Retina (tissue), 1 donor: ENCODE results near the gene PUM1.
A peak's percentile ranks its signal among the peaks of the same experiment; 100 is the strongest.

ENCODE experiments used
- DNase-seq: peaks from one replicate; pipeline ENCODE4 v3.0.0-alpha.2; 2016

The PUM1 gene

GRCh38 chr1:30919025-30919881 is 146.3 kb downstream of the PUM1 start:
- DNase-seq, result no peak

DNA sequence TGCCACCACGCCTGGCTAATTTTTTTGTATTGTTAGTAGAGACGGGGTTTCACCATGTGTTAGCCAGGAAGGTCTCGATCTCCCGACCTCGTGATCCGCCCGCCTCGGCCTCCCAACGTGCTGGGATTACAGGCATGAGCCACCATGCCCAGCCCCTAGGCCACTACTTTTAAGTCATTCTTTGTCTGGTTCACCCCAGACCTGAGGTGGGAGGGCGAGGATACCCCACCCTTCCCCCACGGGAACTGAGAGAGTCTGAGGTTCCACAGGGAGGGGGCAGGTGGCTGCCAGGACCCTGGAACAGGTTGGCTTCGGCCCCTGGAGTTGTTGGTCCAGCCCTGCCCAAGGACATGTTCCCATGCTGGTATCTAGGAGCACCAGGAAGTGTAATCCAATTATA is 149.2 kb downstream of the PUM1 start:
- DNase-seq, result no peak

DNA sequence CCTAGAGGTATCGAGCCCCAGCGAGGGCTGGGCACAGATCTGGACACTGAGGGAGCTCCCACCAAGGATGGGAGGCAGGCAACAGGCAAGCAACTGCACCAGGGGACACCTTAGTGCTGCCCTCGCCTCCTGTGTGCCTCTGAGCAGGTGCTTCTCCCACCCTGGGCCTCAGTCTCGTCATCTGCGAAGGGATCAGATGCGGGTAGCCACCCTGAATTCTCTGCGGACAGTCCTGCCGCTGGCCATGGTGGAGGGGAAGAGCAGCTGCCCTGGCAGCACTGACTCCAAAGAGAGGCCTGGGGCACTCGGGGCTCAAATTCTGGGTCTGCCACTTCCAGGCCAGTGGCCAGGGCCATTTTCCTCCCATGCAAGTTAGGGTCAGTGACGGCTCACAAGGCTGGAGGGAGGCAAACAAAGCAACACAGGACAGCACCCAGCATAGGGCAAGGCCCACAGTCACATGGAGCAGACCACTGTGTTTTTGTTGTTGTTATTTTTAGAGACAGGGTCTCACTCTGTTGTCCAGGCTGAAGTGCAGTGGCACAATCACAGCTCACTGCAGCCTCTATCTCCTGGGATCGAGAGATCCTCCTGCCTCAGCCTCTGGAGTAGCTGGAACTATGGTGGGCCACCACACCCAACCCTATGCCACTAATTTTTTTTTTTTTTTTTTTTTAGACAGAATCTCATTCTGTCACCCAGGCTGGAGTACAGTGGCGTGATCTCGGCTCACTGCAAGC is 149.9 kb downstream of the PUM1 start:
- no peak for DNase-seq

DNA sequence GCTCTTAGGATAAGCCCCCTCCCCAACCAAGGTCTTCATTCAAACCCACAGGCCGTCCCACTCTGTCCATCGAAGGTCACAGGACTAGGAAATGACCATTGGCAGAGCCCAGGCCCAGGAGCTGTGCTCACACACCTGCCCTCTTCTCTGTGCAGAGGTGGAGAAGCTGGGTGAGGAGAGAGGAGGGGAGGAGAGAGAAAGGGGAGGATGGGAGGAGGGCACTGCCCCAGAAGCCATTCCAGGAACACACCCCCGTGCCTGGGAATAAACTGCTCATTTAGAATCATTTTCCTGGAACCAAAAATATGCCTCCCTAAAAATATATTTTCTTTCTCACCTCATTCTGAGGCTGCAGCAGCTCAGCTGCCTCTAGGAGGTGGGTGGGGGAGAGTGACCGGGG is 150.6 kb downstream of the PUM1 start:
- DNase-seq, result no peak

- no peak for DNase-seq
Measured at GRCh38 chr1:30914587-30914922, 151.0 kb downstream of the PUM1 start.

DNA sequence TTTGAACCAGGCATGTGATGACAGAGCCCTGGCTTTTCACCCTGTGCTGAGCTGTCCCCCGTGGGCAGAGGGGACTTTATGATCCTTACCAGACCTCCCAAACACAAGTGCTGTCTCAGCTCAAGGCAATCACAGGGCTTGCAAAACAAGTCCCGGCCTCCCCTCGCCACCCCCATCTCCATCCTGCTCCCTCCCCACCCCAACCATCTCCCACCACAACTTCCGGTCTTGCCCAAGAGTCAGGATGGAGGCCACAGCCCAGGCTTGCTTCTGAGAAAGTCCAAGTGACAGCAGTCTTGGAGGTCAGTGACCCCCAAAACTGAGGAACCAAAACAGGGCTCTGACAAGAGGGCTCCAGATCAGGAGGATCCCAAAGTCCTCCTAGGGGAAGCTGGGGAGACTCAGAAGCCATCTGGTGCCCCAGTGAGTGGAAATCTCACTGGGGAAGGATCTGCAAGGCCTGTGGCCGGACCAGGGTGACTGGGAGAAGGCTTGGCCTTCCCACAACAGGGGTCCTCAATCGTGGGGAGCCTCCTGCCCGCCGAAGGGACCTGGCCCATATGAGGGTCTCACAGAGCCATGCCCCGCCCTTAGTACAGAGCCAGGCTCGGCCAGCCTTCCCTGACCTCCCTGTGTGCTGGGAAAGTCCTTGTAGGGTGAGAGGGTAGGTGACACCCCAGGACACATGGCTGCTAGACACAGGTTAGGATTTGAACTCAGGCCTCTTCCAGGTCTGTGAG is 152.4 kb downstream of the PUM1 start:
- no peak for DNase-seq

GRCh38 chr1:30912224-30912623 is 153.3 kb downstream of the PUM1 start:
- no peak for DNase-seq

GRCh38 chr1:30911059-30911954 is 154.2 kb downstream of the PUM1 start:
- DNase-seq, result peak; percentile 88

DNA sequence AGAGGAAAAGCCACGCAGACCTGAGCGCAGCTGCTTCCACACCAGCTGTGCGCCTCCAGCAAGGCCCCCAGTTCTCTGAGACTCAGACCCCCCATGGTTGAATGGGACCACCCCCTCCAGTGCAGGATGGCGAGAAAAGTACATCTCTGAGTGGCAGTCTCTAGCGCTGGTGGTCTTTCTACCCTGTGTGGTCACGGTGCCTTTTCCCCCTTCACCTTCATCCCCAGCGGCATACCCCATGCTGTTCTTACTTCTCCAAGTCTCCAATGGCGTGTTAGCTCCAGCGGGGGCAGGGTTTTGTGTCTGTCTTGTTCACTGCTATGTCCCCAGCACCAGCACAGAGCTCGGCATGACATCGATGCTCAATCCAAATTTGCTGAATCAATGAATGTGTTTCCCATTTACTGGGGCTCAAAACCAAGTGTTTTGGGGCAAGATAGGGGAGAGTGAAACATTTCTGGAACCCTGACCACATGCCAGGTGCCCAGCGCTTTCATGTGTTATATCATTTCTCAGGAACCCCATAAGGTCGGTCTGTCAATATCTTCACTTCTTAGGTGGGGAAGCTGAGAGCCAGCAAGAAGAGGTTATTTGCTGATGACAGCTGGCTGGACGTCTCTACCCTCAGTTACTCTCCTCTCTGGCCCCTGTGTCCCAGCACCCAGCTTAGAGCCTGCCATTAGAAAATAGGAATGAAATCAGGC is 156.0 kb downstream of the PUM1 start:
- no peak for DNase-seq

GRCh38 chr1:30908696-30909364 is 156.7 kb downstream of the PUM1 start, which contains the start of gene SDC3:
Gene SDC3, minus strand, starts transcription at chr1:30908758. Its CDS starts 172 bp downstream, at chr1:30908586.
- DNase-seq, result peak; percentile 69

DNA sequence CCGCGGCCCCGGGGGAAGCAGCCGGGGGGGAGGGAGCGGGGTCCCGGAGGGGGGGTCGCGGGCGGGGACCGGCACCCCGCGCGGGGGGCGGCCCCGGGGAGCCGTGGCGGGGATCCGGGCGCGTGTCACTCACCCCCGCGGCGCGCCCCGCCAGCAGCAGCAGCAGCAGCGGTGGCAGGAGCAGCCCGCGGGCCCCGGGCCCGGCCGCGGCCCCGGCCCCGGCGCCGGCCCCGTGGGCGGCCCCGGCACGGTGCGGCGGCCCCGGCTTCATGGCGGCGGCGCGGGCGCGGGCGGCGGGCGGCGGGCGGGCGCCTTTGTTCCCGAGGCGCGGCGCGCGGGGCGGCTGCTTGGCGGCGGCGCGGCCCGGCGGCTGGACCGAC is 157.2 kb downstream of the PUM1 start:
- no peak for DNase-seq

DNA sequence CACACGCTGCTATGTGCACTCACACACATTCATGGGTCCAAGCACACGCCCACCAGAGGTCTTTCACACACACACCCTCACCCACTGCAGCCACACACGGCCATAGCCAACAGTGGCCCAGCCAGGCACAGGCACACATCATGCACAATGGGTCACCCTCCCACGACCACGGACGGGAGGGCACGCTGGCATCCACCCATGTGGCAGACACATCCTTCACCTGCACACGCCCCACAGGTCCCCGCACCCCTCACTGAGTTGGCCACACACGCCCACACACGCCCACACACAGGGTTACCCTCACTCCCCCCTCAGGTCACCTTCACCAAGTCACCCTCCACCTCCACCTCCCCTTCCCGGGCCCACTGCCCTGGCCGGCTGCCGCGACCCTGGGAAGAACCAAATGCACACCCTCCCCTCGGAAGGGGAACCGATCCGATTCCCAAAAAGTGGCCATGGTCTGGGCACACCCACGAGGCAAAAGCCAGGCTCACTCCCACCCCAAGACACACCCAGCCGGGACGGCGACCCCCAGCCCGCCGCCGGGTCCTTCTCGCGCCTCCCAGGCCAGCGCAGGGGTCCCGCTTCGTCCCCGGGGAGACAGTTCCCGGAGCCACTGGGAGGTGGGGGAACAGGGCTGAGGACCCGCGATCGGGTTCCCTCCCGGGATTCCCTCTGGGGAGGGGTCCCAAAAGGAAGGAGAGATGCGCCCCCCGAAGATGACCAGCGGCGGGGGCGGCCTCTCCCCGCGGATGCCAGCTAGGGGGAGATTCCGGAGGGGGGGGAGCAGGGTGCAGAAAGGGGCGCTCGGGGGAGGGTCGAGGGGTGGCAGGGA is 157.8 kb downstream of the PUM1 start:
- DNase-seq, result peak; percentile 62

DNA sequence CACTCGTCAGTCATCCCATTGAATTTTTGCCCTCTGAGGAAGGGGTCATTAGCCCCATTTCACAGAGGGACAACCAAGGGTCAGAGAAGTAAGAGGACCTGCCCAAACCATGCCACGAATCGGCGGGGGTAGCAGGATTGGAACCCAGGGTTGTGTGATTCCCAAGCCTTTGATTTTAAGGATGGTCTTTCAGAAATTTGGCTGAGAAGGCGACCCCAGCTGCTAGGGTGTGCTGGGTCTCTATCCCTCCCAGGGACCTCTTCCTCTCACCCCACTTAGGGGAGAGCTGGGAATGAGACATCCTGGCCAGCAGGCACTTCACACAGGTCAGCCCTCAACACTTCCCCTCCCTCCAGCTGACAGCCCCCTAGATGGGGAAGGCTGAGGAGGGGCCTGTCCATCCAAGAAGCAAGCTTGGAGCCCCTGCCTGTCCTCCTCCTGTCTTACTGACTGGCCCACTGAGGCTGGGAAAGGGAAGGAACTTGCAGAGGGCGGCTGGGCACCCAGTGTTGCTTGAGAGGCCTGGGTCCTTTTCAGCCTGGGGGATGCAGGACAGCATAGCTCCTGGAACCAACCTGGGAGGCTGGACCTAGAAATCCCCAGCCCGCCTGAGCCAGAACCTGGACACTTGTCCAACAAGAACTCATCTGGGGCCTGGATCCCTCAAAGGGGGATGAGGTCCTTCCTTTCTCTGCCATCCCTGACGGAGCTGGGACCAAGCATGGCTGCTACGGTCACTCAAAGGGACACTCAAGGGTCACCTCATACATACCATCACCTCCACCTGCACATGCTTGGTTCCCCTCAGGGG is 158.7 kb downstream of the PUM1 start:
- no peak for DNase-seq

DNA sequence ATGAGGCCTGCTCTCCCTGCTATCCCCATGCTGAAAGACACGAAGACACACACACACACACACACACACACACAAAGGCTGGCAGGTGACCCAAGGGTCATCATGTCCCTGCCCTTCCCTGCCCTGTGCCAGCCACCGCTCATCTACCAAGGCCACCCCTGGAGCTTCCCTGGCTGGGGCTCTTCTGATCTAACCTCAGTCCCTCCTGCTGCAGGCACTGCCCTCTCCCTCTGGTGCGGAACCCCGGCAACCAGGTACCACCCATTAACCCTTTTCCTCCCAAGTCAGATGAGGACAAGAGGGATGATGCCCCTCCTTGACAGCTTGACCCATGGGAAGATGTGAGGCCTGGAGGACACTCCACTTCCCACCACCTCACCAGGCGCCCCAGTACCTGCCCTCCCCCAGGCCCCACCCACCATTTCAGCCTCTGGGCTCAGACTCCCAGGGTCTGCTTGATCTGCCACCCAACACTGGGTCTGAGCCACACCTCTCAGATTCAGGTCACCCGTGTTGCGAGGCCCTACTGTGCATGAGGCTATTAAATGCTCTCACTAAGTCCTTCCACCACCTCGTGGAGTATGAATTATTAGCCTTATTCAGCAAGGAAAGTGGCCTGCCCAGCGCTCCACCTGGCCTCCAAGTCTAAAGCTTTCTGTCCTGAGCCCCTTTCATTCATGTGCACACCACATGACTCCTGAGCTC is 159.4 kb downstream of the PUM1 start:
- DNase-seq, result no peak

DNA sequence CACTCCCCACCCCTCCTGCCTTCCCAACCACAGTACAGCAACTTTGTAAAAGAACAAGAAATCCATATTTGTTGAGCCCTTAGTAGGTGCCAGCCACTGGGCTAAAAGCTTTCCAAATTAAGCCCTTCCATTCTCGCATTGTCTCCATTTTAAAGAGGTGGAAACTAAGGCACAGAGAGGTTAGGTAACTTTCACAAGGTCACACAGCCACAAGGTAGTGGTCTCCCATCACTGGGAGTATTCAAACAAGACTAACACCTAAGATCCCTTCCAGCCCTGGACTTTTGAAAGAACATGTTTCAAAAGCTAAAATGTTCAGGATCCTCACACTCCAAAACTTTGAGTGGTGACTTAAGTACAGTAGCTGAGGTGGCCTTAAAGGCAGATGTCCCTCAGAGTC is 160.1 kb downstream of the PUM1 start:
- DNase-seq, result no peak

DNA sequence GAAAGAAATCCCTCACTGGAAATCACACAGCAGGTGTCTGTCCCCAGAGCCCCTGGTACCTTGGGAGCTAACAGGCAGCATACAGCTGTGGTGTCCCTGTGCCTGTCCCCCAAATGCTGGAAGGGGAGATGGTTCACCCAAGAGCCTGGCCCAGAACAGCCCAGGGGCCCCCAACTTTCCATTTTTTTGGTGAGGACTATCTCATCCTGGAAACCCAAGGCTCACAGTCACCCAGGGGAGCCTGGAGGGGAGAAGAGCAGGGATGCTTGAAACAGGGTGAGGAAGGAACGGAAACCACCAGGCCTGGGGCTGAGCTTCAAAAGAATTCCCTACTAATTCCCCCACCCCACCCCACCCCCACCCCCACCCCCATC is 160.6 kb downstream of the PUM1 start:
- DNase-seq, result no peak

GRCh38 chr1:30904191-30904961 is 161.1 kb downstream of the PUM1 start:
- DNase-seq, result no peak
